ENCODE measurements around the gene TRPM3.

The TRPM3 gene

DNA sequence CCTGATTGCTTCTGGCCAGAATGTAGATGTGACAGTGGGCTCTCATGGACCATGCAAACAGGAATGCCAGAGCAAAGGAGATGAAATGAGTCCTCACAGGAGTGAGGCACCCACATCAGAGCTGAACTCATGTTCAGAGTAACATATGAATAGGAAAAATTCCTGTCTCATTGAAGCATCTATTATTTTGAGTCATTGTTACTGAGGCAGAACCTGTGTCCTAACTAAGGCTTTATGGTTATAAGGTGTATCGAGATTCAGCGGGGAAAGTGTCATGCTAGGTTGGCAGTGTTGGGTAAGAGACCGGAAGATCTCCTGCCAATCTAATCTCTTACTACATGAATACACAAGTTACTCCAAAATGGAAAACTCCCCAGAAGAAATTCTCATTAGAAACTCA, 304.1 kb downstream of the TRPM3 start:
- no peak for DNase-seq (ENCODE audit: low read depth)

DNA sequence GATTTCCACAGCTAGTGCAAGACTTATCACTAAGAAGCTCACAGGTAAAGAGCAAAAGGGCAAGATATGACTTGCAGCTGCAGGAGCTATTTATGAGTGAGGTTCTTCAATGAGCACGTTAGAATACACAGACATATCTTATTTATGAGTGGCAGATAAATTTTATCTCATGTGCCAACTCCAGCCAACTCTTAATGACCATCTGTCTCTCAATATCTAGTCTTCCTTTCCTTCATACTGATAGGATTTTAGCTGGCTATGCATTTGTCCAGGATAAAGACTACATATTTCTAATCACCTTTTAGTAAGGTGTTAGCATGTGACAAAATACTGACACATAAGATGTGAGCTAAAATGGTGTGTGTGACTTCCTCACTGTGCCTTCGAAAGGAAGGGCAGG, 304.5 kb downstream of the TRPM3 start:
- DNase-seq (ENCODE audit: low read depth): no peak

DNA sequence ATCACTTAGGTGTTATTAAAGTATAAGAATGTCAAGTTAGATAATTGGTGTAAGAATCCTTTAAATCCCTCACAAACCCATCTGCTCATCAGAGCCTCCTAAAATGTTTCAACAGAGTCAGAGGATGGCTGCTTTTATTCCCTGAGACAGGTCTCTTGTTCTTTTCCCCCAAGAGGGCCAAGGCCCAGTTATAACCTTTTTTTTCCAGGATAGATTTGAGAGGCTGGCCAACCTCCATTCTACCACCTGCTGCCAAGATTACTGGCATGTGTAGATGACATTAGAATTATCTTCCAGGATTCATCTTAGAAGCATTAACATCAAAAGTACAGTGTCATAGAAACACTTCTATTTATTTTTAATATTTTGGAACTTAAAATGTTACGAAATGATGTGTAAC, 305.1 kb downstream of the TRPM3 start:
- no peak for DNase-seq (ENCODE audit: low read depth)

DNA sequence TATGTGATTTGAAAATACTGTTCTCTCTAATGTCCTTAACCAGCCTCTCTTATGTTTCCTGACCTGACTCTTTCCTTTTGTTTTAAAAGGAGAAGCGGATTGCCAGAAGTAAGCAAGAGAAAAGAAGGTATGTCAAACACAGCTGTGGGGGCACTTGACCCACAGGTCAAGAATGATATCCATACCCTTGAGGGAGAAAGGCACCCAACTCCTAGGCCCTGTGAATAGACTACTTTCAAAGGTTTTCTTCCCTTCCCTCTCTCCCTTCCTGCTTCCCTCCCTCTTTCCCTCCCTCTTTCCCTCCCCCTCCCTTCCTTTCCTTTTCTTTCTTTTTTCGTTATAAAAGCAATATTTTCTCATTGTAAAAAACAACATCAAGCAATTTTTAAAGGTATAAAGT, 306.8 kb downstream of the TRPM3 start:
- DNase-seq (ENCODE audit: low read depth): no peak

DNA sequence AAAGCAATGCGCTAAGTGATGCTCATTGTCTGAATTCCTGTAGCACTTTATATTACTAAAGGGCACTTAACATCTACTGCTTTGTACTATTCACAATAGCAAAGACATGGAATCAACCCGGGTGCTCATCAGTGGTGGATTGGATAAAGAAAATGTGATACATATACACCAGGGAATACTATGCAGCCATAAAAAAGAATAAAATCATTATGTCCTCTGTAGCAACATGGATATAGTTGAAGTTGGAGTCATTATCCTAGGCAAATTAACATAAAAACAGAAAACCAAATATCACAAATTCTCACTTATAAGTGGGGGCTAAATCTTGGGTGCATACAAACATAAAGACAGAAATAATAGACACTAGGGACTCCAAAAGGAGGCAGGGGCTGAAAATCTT, 308.3 kb downstream of the TRPM3 start:
- DNase-seq (ENCODE audit: low read depth): no peak

DNA sequence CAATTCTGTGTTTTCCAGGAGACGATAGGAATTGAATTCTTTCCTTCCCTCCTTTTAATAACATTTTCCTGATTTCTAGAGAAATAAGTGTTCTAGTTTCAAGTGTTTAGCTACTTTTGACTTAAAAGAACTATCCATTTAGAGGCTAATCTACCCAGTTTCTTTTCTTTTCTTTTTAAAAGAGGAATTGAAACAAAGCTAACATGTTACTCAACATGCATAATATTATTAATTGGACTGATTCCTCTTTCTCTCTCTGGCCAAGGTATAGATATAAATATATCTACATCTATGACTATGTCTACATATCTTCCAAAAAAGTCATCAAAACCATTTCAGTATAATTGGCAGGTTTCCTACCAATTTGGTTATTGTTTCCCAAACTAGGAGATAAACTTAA, 309.8 kb downstream of the TRPM3 start:
- DNase-seq (ENCODE audit: low read depth): no peak

DNA sequence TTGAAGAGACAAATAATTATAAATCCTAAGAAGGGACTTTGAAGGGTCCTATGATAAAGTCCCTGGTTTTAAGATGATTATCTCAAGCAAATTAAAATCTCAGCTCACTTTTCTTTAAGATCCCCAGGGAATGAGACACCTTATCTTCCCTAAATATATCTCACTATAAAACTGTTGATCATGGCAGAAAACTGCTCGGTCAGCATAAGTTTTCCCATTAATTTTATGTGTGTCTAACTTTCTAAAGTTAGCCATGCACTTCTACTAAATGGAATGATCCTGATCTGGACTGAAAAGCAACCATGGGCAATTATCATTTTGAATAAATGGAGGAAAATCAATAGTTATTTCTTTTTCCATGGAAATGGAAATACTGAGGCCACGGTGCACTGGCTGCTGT, 314.5 kb downstream of the TRPM3 start:
- DNase-seq (ENCODE audit: low read depth): no peak

DNA sequence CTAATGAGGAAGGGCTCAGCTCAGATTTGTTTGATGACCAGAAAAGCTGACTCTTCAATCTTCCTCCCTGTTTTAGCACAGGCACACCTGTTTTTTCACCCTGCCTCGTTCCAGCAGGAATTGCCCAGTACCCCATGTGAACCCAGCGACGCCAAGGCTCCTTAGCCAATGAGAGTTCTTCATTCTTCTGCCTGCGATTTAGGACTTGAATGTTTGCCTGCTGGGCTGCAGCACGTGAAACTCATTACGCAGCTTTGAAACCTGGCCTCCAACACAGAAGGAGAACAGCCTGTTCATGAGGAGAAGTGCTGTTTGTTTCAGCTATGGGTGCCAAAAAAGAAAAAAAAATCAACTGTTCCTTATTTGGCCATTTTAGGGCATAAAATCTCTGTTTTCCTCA, 315.5 kb downstream of the TRPM3 start:
- no peak for DNase-seq (ENCODE audit: low read depth)

DNA sequence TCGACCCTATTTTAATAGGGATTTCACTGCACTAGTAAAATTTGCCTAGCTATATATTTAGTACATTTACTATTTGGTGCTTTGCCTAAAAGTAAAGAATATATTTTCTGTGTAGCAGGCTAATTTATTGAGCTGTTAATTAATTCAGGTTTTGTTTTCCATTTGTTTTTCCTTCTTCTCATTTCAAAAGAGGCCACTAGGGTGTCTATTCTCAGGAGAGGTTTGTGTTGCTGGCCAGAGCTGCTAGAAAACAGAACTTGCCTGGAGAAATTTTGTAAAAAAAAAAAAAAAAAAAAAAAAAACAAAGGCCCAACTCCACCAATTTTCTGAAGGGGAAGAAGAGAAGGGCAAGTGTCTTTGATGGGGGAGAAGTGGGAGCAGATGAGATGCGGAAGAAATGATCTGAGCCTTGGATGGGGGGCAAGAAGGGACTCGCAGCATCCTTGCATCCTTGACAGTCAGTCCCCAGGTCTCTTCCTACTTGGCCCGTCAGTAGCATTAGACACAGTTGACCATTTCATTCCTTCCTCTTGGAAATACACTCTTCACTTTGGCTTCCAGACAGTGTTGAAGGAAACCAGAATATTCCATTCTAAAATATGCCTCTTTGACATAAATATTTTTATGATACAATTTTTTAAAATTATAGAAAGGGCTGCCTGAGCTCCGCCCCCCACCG, 318.5 kb downstream of the TRPM3 start:
- DNase-seq (ENCODE audit: low read depth): no peak

DNA sequence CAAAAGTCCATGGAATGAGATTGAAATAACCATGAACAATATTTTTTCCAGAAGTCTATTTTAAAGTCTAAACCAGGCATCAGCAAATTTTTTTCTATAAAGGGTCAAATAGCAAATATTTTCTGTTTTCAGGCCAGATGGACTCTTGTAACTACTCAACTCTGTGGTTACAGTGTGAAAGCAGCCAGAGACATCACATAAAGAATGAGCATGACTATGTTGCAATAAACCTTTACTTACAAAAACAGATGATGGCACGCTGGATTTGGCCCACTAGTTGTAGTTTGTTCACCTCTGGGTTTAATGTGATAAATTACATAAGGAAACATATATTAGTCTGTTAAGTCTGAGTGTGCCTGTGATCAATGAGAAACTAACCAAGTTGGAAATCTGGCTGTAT, 319.2 kb downstream of the TRPM3 start:
- no peak for DNase-seq (ENCODE audit: low read depth)

DNA sequence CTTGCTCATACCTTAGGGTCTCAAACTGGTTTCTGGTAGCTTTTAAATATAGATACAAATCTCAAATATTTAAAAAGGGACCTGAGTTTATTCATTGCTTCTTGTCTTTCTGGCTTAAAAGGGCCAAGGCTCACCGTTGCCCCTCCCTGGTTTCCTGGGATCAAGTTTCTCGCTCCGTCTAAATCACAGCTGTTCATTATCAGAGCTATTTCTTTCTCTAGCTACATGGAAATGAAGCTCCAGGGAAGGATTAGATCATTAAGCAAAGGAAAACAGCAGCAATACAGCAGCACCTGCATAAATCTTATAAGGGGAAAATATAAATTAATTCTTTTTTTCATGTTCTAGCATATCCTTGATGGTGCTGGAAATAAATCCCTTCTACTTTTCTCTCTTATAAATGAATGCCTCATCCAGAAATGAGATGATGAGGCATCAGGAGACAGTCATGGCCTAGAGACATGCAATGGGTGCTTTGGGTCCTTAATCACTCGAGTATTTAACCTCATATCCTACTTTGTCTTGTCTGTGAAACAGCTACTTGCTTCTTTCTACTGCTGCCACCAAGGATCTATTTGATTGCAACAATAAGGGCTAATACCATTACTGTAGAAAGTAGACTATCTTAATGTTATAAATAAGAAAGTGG, 320.1 kb downstream of the TRPM3 start:
- DNase-seq (ENCODE audit: low read depth): no peak

DNA sequence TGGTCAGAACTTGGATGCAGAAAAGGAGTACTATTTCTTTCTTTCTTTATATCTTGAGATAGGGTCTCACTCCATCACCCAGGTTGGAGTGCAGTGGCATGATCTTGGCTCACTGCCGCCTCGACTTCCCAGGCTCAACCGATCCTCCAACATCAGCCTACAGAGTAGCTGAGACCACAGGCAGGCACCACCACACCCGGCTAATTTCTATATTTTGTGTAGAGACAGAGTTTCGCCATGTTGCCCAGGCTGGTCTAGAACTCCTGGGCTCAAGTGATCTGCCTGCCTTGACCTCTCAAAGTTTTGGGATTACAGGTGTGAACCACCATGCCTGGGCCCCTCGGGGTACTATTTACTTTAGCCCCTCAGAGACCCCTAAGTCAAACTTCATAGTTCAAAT, 323.4 kb downstream of the TRPM3 start:
- no peak for DNase-seq (ENCODE audit: low read depth)

DNA sequence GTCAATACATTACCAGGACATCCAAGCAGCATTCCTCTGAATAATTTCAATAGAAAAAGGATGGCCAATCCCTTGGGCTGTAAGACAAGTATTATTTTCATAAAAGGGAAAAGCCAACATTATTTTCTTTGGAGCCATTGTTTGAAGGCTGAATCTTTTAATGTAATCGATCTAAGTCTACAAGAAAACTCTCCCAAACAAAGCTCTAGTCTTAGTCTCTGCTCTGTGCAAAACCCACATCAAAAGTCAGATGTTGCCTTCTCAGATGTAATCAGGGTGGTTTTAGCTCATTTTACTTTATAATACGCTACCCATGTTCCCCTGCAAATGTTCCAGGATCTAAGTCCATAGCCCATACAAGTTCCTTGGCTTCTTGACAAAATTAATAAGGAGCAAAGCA, 325.6 kb downstream of the TRPM3 start:
- no peak for DNase-seq (ENCODE audit: low read depth)

DNA sequence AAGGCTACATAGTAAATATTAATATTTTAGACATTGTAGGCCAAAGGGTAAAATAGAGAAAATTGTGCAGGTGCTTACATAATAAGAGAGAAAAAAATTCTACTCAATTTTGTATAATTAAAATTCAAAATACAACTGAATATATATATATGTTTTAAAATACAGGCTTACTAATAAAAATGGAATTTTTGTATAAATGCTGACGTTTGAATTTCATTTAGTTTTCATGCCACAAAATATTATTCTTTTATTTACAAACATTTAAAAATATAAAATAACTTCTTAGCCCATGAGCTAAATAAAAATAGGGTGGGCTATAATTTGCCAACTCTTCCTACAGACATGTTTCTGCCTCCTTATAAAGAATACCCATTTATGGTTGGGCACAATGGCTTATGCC, 328.6 kb downstream of the TRPM3 start:
- DNase-seq (ENCODE audit: low read depth): no peak

DNA sequence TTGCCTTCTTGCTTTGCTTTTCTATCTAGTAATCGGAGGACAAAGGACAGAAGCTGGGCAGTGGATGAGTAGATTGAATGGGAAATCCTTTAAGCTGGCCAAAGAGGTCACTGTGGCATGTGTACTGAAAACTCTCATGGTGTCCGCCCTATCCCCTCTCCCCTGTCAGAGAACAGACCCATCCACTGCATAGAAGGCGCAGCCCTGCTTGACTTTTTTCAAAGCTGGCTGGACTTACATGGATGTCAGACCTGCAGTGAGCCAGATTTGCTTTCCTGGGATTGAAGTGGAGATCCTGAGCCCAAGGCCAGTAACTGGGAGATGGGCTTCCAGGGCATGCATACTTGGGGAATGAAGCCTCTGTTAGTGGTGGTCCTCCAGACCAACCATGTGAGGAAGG, 329.5 kb downstream of the TRPM3 start:
- no peak for DNase-seq (ENCODE audit: low read depth)

DNA sequence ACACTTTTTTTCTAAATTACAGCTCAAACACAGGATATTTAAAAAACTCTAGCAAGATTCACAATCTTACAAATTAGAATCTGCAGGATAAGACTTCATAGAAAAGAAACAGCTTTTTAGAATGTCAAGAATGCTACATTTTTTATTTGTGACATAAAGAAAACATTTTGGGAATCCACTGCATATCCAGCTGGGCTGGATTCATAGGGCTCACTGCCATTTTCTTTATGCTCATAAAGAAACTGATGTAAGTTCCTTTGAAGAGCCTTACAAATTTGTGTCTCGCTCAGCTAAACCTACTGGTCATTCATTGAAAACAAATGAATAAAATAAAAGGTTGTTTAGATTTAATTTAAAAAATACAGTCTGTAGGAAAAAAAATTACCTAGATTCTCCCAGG, 332.3 kb downstream of the TRPM3 start:
- DNase-seq (ENCODE audit: low read depth): no peak

DNA sequence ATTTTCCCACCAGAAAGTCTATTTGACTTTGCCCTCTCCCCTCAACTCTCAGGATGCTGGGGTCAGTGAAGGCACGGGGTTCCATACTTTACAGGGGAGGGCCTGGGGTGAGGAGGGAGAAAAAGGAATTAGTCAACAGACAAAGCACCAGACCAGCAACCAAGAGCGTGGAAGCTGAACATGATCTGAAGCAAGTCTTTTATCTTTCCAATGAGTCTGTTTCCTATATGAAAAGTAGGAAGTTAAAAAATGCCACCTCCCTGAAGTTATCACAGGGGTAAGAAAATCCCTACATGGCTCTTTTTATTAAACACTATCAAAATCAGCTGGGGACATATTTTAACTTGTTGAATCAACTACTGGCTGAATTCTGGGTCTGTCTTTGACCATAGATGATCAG, 337.0 kb downstream of the TRPM3 start:
- no peak for DNase-seq (ENCODE audit: low read depth)

DNA sequence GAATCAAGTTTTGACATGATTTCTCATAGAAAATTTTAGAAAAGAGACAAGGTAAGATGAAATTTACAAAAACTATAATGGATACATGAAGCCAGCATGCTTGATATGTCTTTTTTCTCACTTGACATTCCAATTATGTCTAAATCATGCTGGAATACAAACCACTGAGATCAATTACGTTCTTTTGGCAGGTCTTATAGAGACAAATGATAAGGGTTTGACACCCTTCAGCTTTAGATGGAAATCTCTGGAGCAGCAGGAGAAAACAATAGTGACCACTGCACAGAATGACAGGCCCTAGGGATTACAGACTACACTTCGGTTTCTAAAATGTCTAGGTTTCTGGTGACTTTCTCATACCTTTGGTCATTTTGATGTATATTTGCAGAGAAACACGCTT, 342.9 kb downstream of the TRPM3 start:
- no peak for DNase-seq (ENCODE audit: low read depth)

DNA sequence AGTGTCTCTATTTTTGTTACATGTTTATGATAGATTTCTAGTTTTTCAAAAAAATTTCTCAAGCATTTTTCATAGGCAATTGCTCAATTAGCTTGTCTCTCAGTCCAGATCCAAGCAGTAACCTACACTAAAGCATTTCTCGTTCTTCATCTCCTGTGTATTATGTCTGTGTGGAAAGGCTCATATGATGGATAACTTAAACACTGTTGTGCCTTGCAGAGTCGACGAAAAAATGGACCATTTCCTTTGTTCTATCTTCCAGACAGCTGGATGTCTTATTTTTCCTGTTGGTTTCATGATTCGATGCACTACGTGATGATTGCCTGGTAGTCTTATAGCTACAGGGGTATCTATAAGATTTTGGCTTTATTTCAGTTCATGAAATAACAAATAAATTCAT, 347.8 kb downstream of the TRPM3 start:
- DNase-seq (ENCODE audit: low read depth): no peak

DNA sequence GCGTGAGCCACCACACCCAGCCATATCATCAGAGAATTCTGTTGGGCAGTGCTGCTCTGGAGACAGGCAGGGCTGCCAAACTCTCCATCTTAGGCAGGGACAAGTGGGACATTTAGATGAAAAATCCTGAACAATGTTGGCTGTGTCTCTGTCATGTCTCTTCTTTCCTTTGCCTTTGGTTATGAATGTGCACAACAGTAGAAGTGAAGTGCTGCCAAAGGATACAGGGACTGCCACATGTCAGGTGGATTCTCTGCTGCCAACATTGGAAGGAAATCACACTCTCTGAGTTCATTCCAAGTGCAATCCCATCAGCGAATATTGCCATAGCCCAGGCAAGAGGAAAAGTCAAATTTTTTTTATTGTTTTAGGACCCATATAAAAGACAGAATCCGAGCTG, 348.8 kb downstream of the TRPM3 start:
- DNase-seq (ENCODE audit: low read depth): no peak

DNA sequence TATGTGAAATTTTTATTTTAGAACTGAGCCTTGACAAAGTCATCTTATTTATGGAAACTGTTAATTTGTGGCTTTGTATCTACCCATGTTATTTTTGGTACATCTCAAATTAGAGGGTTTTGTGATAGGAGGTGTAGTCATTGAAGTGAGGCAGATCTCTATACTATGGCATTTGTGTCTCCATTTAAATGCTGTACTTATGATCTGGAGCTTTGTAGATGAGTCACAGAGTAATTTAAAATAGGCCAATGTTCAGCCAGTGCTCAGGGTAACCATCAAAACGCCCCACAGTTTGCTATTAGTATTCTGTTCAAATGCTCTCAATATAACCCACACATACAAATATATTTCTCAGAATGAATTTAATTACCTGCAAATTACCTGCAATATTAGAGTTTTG, 355.5 kb downstream of the TRPM3 start:
- DNase-seq (ENCODE audit: low read depth): no peak

DNA sequence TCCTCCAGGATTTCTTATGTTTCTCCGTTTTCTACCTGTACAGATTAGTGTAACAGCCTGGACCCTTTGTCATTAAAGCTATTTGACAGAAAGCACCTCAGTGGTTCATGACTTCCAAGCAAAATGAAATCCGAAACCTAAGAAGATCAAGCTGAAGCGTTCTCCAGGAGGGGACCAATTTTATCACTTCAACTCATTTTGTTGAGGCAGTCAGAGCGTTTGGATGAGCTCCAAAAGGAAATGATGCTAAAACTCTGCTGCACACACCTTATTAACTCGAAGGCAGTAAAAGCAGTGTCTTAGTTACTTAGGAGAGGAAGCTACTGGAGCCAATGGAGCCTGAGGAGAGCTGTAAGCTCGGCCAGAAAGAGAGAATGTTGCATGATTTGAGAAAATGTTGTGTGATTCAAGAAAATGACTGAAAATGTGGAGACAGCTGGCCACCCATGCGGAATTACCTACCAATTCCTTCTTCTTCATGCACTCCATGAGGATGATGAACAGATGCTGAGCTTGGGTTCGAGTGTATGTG, 360.2 kb downstream of the TRPM3 start:
- DNase-seq (ENCODE audit: low read depth): no peak

DNA sequence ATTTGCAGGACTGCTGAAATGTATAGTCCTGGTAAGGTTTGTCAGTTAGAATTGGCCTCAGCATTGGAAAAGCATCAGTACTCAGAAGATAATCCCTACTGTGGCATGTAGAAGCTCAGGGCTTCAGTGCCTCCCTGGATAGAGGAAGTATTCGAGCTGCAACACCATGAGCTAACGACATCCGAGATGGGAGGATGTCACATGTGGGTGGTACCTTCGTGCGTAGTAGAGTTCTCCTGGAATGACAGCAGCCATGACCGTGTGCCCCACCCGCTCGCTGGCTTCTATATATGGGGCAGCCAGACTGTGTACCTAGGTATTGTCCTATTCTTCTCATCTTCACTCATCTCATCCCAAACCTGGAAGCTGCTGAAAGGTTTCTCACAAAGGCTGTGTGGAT, 361.2 kb downstream of the TRPM3 start:
- no peak for DNase-seq (ENCODE audit: low read depth)

DNA sequence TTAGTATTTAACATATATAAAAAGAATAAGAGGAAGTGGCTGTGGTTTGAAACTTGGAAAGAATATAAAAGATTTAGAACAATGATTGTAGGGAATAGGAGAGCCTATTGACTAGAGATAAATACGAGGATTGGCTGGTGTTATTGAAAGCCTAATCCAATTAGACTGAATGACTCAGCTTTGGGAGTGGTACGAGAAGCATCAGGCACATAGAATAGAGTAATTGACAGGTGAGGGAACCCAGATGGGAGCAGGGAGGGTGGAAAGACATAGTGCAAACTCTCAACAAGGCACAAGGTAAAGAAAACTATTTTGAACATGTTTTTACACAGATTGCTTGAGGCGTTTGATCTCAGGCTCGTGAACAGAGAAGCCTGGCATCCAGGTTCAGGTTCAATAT, 368.1 kb downstream of the TRPM3 start:
- no peak for DNase-seq (ENCODE audit: low read depth)
